ENCODE measurements around the gene OR5K3. TPM values are rescaled to one million over a fixed set of nuclear protein-coding genes. Genes with fewer than 3 reads are reported as not detected.

The OR5K3 gene, protein sequence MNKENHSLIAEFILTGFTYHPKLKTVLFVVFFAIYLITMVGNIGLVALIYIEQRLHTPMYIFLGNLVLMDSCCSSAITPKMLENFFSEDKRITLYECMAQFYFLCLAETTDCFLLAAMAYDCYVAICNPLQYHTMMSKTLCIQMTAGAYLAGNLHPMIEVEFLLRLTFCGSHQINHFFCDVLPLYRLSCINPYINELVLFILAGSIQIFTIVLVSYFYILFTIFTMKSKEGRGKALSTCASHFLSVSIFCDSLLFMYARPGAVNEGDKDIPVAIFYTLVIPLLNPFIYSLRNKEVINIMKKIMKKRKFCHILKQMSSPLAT
- not detected in 2 replicates for total RNA-seq

DNA sequence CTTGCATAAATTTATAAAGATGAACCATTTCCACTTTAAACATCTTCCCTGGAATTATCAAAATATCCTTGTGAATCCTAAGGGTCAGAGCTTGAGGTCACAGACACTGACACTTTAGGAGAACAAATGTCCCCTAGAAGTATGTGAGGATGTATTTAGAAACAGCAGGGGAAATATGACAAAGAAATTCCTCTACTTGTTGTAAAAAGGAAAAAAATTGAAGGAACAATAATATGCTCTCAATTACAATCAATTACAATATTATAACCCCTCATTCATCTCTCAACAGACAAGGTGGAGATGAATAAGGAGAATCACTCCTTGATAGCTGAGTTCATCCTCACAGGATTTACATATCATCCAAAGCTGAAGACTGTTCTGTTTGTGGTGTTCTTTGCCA is at the start of gene OR5K3:
TSS of gene OR5K3 (plus strand) at position 301 of the 400 bp plus-strand sequence. CDS start at position 301, 0 bp downstream.

DNA sequence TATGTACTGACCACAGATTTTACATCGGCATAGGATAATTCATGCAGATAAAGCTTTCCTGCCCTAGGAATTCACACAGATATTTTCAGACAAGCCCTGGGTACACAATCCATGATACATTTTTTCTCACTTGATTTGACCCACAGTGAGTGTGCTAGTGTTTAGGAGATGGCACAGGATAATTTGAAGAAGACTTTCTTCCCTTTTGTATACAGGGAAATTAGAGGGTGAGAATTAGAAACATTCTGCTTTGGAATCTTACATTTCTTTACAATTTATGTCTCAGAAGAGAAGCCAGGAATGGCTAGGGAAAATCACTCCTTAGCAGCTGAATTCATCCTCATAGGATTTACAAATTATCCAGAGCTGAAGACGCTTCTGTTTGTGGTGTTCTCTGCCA is 36.9 kb upstream of the OR5K3 start, which contains the start of gene OR5K4:
TSS of gene OR5K4 (plus strand) at position 301 of the 400 bp plus-strand sequence. CDS start at position 301, 0 bp downstream.

Other genes with a start within 250 kb of the OR5K3 start
- not detected in 2 replicates for gene OR5H14, start 243.2 kb upstream of the OR5K3 start, total RNA-seq
- gene OR5H15, start 224.0 kb upstream of the OR5K3 start, total RNA-seq: not detected in 2 replicates
- gene OR5H6, start 126.4 kb upstream of the OR5K3 start, total RNA-seq: not detected in 2 replicates
- not detected in 2 replicates for gene OR5H2, start 108.2 kb upstream of the OR5K3 start, total RNA-seq
- gene OR5K4, start 36.8 kb upstream of the OR5K3 start, total RNA-seq: not detected in 2 replicates
- not detected in 2 replicates for gene OR5K1, start 72.5 kb downstream of the OR5K3 start, total RNA-seq
- not detected in 2 replicates for gene OR5K2, start 107.0 kb downstream of the OR5K3 start, total RNA-seq
- 64.7 and 70.0 TPM in 2 replicates for gene CLDND1, start 132.2 kb downstream of the OR5K3 start, total RNA-seq
- gene GPR15, start 141.3 kb downstream of the OR5K3 start, total RNA-seq: not detected in 2 replicates
- gene CPOX, start 202.9 kb downstream of the OR5K3 start, total RNA-seq: 28.8 and 32.9 TPM in 2 replicates